WTC11 (cell line): ENCODE measurements around the gene SGK2.

ENCODE experiments used
- CREB1 ChIP-seq: sonication (generic); formaldehyde crosslinking; IDR thresholded peaks from 2 replicates; pipeline ENCODE4 v1.8.0; 2023; ENCODE audit warnings: mild to moderate bottlenecking, missing genetic modification reagents
- NFYB ChIP-seq: sonication (generic); formaldehyde crosslinking; conservative IDR thresholded peaks from 2 replicates; pipeline ENCODE4 v1.8.0; 2022; ENCODE audit warnings: low read depth, missing genetic modification reagents
- ZNF416 ChIP-seq: fragments of 250-450 bp; sonication (Bioruptor Pico); IDR thresholded peaks from 2 replicates; pipeline ENCODE4 v1.9.0; 2021; ENCODE audit warnings: mild to moderate bottlenecking, inconsistent platforms
- TF ChIP-seq, protein P1 (sequence below): fragments of 200-600 bp; IDR thresholded peaks from 2 replicates; pipeline ENCODE4 v1.8.0; 2022; ENCODE audit warnings: antibody characterized with exemption
- TF ChIP-seq, protein P2 (sequence below): sonication (generic); formaldehyde crosslinking; IDR thresholded peaks from 2 replicates; pipeline ENCODE4 v1.8.0; 2022; ENCODE audit warnings: mild to moderate bottlenecking, missing genetic modification reagents
- TF ChIP-seq, protein P3 (sequence below): sonication (generic); formaldehyde crosslinking; IDR thresholded peaks from 2 replicates; pipeline ENCODE4 v1.8.0; 2022; ENCODE audit warnings: mild to moderate bottlenecking, missing genetic modification reagents
- TF ChIP-seq, protein P4 (sequence below): sonication (generic); formaldehyde crosslinking; IDR thresholded peaks from 2 replicates; pipeline ENCODE4 v1.8.1; 2022; ENCODE audit warnings: mild to moderate bottlenecking, missing genetic modification reagents, moderate library complexity, borderline replicate concordance

DNA sequence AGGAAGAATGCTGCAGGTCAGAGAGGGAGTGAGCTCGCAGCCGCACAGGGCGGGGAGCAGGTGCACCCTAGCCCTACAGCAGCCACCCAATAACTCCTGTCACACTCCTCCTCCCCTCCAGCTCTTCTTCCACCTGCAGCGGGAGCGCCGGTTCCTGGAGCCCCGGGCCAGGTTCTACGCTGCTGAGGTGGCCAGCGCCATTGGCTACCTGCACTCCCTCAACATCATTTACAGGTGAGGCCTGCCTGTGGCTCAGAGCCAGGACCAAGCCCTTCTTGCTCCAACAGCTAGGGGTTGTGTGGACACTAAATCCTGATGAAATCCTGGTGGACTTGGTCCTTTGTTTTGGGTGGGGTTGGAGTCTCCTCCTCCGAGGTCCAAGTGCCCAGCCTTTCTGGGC is 11.7 kb downstream of the SGK2 start:
- TF ChIP-seq CREB1 (CRISPR knock-in tag), result no peak
- TF ChIP-seq, protein P1, sequence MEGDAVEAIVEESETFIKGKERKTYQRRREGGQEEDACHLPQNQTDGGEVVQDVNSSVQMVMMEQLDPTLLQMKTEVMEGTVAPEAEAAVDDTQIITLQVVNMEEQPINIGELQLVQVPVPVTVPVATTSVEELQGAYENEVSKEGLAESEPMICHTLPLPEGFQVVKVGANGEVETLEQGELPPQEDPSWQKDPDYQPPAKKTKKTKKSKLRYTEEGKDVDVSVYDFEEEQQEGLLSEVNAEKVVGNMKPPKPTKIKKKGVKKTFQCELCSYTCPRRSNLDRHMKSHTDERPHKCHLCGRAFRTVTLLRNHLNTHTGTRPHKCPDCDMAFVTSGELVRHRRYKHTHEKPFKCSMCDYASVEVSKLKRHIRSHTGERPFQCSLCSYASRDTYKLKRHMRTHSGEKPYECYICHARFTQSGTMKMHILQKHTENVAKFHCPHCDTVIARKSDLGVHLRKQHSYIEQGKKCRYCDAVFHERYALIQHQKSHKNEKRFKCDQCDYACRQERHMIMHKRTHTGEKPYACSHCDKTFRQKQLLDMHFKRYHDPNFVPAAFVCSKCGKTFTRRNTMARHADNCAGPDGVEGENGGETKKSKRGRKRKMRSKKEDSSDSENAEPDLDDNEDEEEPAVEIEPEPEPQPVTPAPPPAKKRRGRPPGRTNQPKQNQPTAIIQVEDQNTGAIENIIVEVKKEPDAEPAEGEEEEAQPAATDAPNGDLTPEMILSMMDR, result no peak
- TF ChIP-seq, protein P2, sequence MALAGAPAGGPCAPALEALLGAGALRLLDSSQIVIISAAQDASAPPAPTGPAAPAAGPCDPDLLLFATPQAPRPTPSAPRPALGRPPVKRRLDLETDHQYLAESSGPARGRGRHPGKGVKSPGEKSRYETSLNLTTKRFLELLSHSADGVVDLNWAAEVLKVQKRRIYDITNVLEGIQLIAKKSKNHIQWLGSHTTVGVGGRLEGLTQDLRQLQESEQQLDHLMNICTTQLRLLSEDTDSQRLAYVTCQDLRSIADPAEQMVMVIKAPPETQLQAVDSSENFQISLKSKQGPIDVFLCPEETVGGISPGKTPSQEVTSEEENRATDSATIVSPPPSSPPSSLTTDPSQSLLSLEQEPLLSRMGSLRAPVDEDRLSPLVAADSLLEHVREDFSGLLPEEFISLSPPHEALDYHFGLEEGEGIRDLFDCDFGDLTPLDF, result no peak
- TF ChIP-seq, protein P3, sequence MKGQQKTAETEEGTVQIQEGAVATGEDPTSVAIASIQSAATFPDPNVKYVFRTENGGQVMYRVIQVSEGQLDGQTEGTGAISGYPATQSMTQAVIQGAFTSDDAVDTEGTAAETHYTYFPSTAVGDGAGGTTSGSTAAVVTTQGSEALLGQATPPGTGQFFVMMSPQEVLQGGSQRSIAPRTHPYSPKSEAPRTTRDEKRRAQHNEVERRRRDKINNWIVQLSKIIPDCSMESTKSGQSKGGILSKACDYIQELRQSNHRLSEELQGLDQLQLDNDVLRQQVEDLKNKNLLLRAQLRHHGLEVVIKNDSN (CRISPR knock-in tag), result no peak
- TF ChIP-seq, protein P4, sequence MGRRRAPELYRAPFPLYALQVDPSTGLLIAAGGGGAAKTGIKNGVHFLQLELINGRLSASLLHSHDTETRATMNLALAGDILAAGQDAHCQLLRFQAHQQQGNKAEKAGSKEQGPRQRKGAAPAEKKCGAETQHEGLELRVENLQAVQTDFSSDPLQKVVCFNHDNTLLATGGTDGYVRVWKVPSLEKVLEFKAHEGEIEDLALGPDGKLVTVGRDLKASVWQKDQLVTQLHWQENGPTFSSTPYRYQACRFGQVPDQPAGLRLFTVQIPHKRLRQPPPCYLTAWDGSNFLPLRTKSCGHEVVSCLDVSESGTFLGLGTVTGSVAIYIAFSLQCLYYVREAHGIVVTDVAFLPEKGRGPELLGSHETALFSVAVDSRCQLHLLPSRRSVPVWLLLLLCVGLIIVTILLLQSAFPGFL (CRISPR knock-in tag), result no peak
- TF ChIP-seq NFYB, result no peak
- TF ChIP-seq ZNF416 (CRISPR knock-in tag), result no peak
